HG03460 (cell line): ENCODE measurements around the gene ZNF365.
"Not testable (repeated sequence)": the region's sequence is repeated elsewhere in the genome, so short reads cannot be mapped to it uniquely, and the experiment has no call there.

Experiments
- ATAC-seq: cut with Tn5 transposase; IDR thresholded peaks from one replicate; pipeline ENCODE4 v1.9.1; 2021; ENCODE audit not compliant: unreplicated experiment

ZNF365 gene, protein sequence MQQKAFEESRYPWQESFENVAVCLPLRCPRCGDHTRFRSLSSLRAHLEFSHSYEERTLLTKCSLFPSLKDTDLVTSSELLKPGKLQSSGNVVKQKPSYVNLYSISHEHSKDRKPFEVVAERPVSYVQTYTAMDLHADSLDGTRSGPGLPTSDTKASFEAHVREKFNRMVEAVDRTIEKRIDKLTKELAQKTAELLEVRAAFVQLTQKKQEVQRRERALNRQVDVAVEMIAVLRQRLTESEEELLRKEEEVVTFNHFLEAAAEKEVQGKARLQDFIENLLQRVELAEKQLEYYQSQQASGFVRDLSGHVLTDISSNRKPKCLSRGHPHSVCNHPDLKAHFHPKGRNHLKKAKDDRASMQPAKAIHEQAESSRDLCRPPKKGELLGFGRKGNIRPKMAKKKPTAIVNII

GRCh38 chr10:62373995-62374861, at the start of gene ZNF365:
ZNF365 (plus strand) TSS chr10:62374369; CDS start chr10:62376194, 1,825 bp downstream.
- ATAC-seq: no peak

DNA sequence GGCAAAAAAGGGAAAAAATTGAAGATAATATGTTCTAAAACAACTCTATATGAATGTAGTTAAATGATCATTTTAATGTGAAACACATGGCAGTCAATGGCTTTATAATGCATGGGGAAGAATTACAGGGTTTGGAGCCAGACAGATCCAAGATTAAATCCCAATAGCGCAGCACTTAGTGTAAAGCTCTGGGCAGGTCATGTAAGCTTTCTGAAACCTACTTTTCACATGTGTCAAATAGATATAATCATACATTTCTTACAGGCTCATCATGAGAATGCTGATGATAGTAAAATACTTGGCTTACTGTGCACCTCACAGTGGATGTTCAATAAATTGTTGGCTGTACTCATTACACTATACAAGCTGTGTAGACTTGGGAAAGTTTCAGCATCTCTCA, 48.0 kb upstream of the ZNF365 start:
- ATAC-seq: no peak

GRCh38 chr10:62327885-62328284, 46.3 kb upstream of the ZNF365 start:
- ATAC-seq: no peak

- ATAC-seq: no peak
Measured at GRCh38 chr10:62330213-62330612, 44.0 kb upstream of the ZNF365 start.

DNA sequence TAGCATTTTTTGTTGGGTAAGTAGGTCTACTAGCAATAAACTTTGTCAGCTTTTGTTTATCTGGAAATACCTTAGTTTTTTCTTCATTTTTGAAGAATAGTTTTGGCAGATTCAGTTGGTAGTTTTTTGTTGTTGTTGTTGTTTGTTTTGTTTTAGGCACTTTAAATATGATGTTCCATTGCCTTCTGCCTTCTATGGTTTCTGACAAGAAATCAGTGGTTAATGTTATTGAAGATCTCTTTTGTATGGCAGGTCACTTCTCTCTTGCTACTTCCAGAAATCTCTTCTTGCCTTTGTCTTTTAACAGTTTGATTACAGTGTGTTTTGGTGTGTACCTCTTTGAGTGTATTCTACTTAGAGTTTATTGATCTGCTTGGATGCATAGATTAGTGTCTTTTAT, 41.8 kb upstream of the ZNF365 start:
- no peak for ATAC-seq

- no peak for ATAC-seq
Measured at GRCh38 chr10:62333135-62333889, 40.9 kb upstream of the ZNF365 start.

DNA sequence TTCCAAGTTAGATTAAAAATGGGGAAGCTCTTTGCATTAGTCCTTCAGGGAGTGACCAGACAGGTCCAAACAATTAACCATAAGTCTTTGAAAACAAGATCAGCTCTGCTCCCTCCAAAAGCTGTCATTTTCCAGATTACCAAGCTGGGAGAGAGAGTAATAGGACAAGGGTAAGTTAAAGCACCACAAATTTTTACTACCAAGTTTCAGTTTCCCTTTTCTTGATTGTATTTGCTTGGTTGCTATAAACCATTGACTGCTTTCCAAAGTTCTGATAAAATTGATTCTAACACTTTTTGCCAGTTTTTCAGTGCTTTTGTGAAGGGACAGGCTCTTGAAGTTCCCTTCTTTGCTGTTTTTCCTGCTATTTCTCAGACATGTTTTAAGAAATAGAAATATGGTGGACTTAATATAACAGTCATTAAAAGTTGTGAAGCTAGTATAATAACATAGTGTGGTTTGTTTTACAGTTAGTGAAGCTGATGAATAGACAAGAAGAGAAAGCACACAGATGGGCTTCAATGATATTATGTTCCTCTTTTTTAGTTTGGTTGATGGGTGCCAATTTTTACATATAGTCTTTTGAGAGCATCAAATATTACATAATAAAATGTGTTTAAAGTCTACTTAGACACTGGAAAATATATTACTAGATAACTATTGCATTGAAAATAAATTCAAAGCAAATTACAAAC, 40.0 kb upstream of the ZNF365 start:
- ATAC-seq: no peak

- ATAC-seq: no peak
Measured at GRCh38 chr10:62335326-62335725, 38.8 kb upstream of the ZNF365 start.

- no peak for ATAC-seq
Measured at GRCh38 chr10:62336404-62336803, 37.8 kb upstream of the ZNF365 start.

- ATAC-seq: no peak
Measured at GRCh38 chr10:62341419-62341818, 32.8 kb upstream of the ZNF365 start.

DNA sequence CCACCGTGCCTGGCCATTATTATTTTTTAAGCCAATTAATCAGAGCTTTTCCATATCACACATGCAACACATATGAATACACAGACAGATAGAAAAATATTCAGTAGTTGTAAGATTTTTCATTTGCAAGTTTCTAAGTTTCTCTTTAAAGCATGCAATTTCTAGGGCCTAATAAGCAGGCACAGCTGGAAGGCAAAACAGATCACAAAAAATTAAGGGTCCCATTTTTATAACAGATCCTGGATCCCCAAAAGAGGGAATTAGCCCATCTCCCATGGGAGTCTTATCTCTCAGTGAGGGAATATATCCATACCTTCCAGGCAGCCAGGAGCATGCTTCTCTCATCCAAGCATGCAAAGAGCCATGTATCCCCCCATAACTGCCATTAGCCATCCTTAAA, 31.2 kb upstream of the ZNF365 start:
- no peak for ATAC-seq

DNA sequence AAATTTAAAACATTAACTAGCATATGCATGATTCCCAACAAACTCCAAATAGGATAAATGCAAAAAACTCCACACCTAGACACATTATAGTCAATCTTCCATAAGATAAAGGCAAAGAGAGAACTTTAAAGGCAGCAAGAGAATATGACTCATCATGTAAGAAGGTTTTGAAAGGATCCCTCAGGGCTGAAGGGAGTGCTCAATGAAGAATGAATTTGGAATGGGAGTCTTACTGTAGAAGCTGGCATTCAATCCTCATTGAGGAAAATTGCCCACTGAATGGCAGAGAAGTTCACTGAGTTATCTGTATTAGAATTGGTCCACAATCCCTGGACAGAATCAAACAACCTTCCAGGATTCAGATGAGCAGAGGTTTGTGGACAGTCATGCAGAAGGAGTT, 26.1 kb upstream of the ZNF365 start:
- no peak for ATAC-seq

GRCh38 chr10:62352356-62352970, 21.7 kb upstream of the ZNF365 start:
- ATAC-seq: no peak

GRCh38 chr10:62354916-62355315, 19.3 kb upstream of the ZNF365 start:
- no peak for ATAC-seq

GRCh38 chr10:62356447-62356846, 17.7 kb upstream of the ZNF365 start:
- no peak for ATAC-seq

- not testable (repeated sequence) for ATAC-seq
Measured at GRCh38 chr10:62358151-62358550, 16.0 kb upstream of the ZNF365 start.

- no peak for ATAC-seq
Measured at GRCh38 chr10:62373639-62373994, 552 bp upstream of the ZNF365 start.

- ATAC-seq: no peak
Measured at GRCh38 chr10:62374862-62375710, 917 bp downstream of the ZNF365 start.
